HG03280 (cell line): ENCODE results near the gene FOSL2.

Experiments
- ATAC-seq: cut with Tn5 transposase; IDR thresholded peaks from one replicate; pipeline ENCODE4 v1.9.1; 2021; ENCODE audit warnings: mild to moderate bottlenecking, moderate library complexity; ENCODE audit not compliant: unreplicated experiment

The FOSL2 gene

GRCh38 chr2:28393114-28393836, 617 bp downstream of the FOSL2 start:
- no peak for ATAC-seq

- ATAC-seq, result no peak
Measured at GRCh38 chr2:28394331-28394877, 1.7 kb downstream of the FOSL2 start.

GRCh38 chr2:28394997-28395333, 2.3 kb downstream of the FOSL2 start:
- no peak for ATAC-seq

GRCh38 chr2:28395334-28396061, 2.8 kb downstream of the FOSL2 start:
- ATAC-seq, result no peak

- no peak for ATAC-seq
Measured at GRCh38 chr2:28397043-28397381, 4.4 kb downstream of the FOSL2 start.

- no peak for ATAC-seq
Measured at GRCh38 chr2:28398101-28398834, 5.6 kb downstream of the FOSL2 start.

GRCh38 chr2:28399289-28399688, 6.6 kb downstream of the FOSL2 start:
- no peak for ATAC-seq

GRCh38 chr2:28399956-28400355, 7.3 kb downstream of the FOSL2 start:
- ATAC-seq, result no peak

GRCh38 chr2:28400419-28400818, 7.8 kb downstream of the FOSL2 start:
- ATAC-seq, result no peak

GRCh38 chr2:28400921-28401320, 8.3 kb downstream of the FOSL2 start:
- ATAC-seq, result no peak

GRCh38 chr2:28401411-28401810, 8.8 kb downstream of the FOSL2 start:
- no peak for ATAC-seq

- no peak for ATAC-seq
Measured at GRCh38 chr2:28401948-28402550, 9.4 kb downstream of the FOSL2 start.

- no peak for ATAC-seq
Measured at GRCh38 chr2:28403370-28403956, 10.8 kb downstream of the FOSL2 start.

GRCh38 chr2:28404086-28404485, 11.4 kb downstream of the FOSL2 start:
- no peak for ATAC-seq

- no peak for ATAC-seq
Measured at GRCh38 chr2:28405537-28405936, 12.9 kb downstream of the FOSL2 start.

- ATAC-seq, result no peak
Measured at GRCh38 chr2:28406276-28407096, 13.8 kb downstream of the FOSL2 start.

GRCh38 chr2:28407131-28407975, 14.7 kb downstream of the FOSL2 start:
- ATAC-seq, result no peak

- no peak for ATAC-seq
Measured at GRCh38 chr2:28407976-28408690, 15.5 kb downstream of the FOSL2 start.
